ENCODE measurements around the gene DNAJC2. TPM values are rescaled to one million over a fixed set of nuclear protein-coding genes. Genes with fewer than 3 reads are reported as not detected.
"Not testable (repeated sequence)": the region's sequence is repeated elsewhere in the genome, so short reads cannot be mapped to it uniquely, and the experiment has no call there.

Gene DNAJC2
- total RNA-seq, 2 donors from 2014 or later: 28.8 to 44.0 TPM

DNA sequence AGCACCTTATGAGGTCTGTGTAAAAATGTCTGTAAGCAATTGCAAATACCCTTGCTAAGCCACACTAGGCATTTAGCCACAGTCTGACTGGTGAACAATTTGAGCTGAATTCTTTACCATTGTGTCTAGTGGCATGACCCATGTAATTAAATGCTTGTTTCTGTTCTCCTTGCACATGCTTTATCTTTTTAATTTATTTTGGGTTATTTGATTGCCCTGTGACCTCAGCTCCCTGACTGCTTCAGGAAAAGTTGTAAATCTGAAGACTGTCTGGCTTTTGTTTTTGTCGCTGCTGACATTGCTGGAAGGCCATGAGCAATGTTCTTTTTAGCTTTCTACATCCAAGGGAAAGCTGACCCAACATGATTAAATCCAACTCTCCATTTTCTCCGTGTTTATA is 78.3 kb downstream of the DNAJC2 start:
- H3K27me3 Mint-ChIP-seq; ATAC-seq (replicated peaks); H3K4me1 Mint-ChIP-seq; H3K4me3 Mint-ChIP-seq; H3K9me3 Mint-ChIP-seq; H3K36me3 Mint-ChIP-seq (ENCODE audit: low read depth); H3K27ac Mint-ChIP-seq: not testable (repeated sequence)

DNA sequence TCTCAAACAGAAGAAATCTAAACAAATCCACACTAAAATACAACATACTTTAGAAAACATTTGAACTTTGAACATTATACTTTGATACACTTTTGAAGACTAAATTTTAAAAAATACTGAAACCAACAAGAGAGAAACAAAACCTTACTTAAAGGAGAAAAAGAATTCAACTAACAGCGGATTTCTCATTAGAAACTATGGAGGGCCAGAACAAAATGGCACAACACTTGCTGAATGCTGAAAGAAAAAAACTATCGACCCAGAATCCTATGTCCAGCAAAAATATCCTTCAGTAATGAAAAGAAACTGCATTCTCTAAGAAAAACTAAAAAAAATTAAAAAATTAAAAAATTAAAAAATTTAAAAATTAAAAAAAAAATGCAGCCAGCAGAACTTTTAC is 80.5 kb downstream of the DNAJC2 start:
- not testable (repeated sequence) for ATAC-seq (replicated peaks); H3K27ac Mint-ChIP-seq; H3K4me3 Mint-ChIP-seq; H3K27me3 Mint-ChIP-seq; H3K9me3 Mint-ChIP-seq; H3K4me1 Mint-ChIP-seq; H3K36me3 Mint-ChIP-seq (ENCODE audit: low read depth)

Other genes with a start within 250 kb of the DNAJC2 start
- 10 to 100 TPM in 1 of 2 donors, 1 to 10 TPM in 1; 9.4 to 11.0 TPM for gene NAPEPLD, start 195.7 kb downstream of the DNAJC2 start, total RNA-seq
- gene PMPCB, start 47.3 kb downstream of the DNAJC2 start, total RNA-seq: 10 to 100 TPM; 76.6 to 82.0 TPM
- 100 to 1,000 TPM; 111 to 180 TPM for gene PSMC2, start 2.9 kb upstream of the DNAJC2 start, total RNA-seq
- not detected for gene SLC26A5, start 101.4 kb upstream of the DNAJC2 start, total RNA-seq

Measured in activated T-helper 17 cell treated with anti-CD3 and anti-CD28 coated beads, Interleukin-2, amount 50 U/mL, for 72 hours (primary cell).